HG02588 (cell line): ENCODE data around the gene TMEM178B.
"Not testable (repeated sequence)": the region's sequence is repeated elsewhere in the genome, so short reads cannot be mapped to it uniquely, and the experiment has no call there.

Experiments
- ATAC-seq: cut with Tn5 transposase; IDR thresholded peaks from one replicate; pipeline ENCODE4 v1.9.1; 2021; ENCODE audit warnings: mild to moderate bottlenecking, moderate library complexity; ENCODE audit not compliant: unreplicated experiment

TMEM178B gene

GRCh38 chr7:141377906-141378305 lies 304.0 kb downstream of the TMEM178B start:
- ATAC-seq: no peak

- no peak for ATAC-seq
These were observed 304.5 kb downstream of the TMEM178B start for GRCh38 chr7:141378405-141378804.

- ATAC-seq: no peak
These were observed 308.0 kb downstream of the TMEM178B start for GRCh38 chr7:141381794-141382427.

GRCh38 chr7:141383356-141383755 lies 309.5 kb downstream of the TMEM178B start:
- ATAC-seq: not testable (repeated sequence)

- no peak for ATAC-seq
These were observed 313.0 kb downstream of the TMEM178B start for GRCh38 chr7:141386881-141387280.

- no peak for ATAC-seq
These were observed 313.8 kb downstream of the TMEM178B start for GRCh38 chr7:141387521-141388217.

- ATAC-seq: no peak
These were observed 315.4 kb downstream of the TMEM178B start for GRCh38 chr7:141389140-141389796.

GRCh38 chr7:141390339-141390738 lies 316.5 kb downstream of the TMEM178B start:
- no peak for ATAC-seq

- ATAC-seq: no peak
These were observed 319.2 kb downstream of the TMEM178B start for GRCh38 chr7:141393056-141393455.

GRCh38 chr7:141397236-141398163 lies 323.6 kb downstream of the TMEM178B start:
- ATAC-seq: no peak

GRCh38 chr7:141400356-141400755 lies 326.5 kb downstream of the TMEM178B start:
- no peak for ATAC-seq

- no peak for ATAC-seq
These were observed 328.6 kb downstream of the TMEM178B start for GRCh38 chr7:141402277-141402996.

GRCh38 chr7:141403846-141404245 lies 330.0 kb downstream of the TMEM178B start:
- ATAC-seq: not testable (repeated sequence)

GRCh38 chr7:141406347-141406746 lies 332.5 kb downstream of the TMEM178B start:
- ATAC-seq: no peak

GRCh38 chr7:141407893-141408292 lies 334.0 kb downstream of the TMEM178B start:
- no peak for ATAC-seq

GRCh38 chr7:141408440-141408839 lies 334.6 kb downstream of the TMEM178B start:
- no peak for ATAC-seq

- ATAC-seq: no peak
These were observed 335.4 kb downstream of the TMEM178B start for GRCh38 chr7:141409219-141409618.

- ATAC-seq: no peak
These were observed 336.0 kb downstream of the TMEM178B start for GRCh38 chr7:141409801-141410329.

GRCh38 chr7:141410353-141411000 lies 336.6 kb downstream of the TMEM178B start:
- ATAC-seq: no peak

GRCh38 chr7:141411133-141411532 lies 337.3 kb downstream of the TMEM178B start:
- ATAC-seq: no peak
